NCI-H187 (cell line): ENCODE results near the gene AK9.
A peak's percentile ranks its signal among the peaks of the same experiment; 100 is the strongest.

Experiments
- DNase-seq, 2 experiments: peaks; one replicate each; lab custom pipeline; 2025; lab: John Stamatoyannopoulos, UW

AK9 gene

DNA sequence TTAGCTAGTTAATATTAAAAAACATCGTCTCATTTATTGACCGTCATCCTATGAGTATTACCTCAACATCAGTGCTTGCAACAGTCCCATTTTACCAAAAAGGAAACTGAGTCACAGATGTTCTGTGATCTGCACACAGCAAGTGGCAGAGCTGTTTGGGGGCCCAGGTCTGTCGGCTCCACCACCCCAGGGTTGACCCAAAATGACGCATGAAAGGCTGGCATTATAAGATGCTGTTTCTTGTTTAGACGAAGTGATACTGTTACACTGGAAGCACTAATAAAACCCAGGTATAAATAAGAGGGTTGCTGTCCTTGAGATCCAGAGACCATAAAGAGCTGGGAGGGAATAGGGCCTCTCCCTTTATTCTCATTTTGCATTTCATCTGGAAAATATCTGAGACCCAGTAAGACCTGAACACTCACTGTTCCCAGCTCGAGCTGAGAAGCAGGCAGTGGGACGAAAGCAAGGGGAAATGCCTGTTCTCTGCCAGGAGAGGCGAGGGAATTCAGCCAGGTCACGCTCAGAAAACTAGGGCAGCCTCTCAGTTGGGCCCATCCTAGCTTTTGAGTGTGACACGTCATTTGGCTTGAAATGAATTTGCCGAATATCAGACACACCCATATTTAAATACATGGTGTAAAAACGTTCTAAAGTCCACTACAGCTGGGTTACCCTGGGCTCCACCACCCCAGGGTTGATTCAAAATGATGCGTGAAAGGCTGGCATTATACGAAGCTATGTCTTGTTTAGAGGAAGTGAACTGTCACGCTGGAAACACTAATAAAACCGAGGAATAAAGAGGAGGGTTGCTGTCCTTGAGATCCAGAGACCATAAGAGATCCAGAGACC, 234.1 kb downstream of the AK9 start:
- no peak for DNase-seq

DNA sequence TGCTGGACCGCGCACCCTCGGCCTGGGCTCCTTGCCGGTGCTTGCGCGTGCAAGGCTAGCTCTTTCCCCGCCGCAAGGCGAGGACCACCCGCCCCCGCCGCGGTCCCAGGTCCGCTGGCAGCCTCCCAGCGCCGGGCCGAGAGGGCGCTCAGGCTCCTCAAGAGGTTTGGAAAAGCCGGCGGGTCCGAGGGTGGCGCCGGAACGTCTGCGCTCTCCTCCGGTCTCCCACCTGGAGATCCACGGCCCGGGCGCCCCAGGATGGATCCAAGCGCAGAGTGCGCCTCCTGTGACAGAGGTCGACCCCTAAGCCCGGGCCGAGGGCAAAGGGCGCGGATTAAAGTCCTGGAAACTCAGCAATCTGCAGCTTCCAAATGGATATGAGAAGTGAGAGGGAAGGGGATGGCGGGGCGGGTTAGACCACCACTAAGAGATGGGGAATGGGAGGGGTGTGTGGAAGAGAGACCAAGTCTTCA, 234.9 kb downstream of the AK9 start:
- peak in 1 of 2 experiments; percentile 34 for DNase-seq

DNA sequence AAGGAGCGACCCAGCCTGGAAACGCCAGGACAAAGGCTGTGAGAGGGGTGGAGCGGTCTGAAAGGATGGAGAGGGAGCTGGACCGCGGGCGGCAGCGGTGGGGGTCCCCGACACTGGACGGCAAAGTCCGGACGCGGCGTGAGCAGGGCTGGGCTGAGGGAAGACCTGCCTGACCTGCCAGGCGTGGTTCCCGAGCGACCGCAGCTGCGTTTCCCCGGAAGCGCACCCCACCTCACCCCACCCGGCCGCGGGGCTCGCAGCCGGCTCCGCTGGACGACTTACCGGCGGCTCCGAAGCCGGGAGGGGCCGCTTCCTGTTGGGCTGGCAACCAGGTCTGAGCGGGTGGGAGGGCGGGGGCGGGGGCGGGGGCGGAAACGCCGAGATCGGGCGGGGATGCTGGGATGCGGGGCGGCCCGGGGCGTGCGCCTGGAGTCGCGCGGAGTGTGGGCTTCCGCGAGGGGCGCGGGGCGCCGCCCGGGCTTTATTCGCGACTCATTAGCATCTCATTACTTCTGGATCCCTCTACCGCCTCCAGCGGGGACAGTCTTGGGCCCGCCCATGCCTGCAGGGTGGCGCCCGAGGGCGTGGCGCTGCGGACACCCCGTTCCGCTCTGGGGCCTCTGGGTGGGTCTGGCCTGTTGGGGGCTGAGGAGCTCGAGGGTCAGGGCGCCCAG, 235.4 kb downstream of the AK9 start, which contains the start of gene MICAL1:
Gene MICAL1 (minus strand): TSS at position 336 of the 674 bp plus-strand sequence. CDS start 1,576 bp downstream, outside the sequence.
- DNase-seq, result peak; percentile 40 to 61

DNA sequence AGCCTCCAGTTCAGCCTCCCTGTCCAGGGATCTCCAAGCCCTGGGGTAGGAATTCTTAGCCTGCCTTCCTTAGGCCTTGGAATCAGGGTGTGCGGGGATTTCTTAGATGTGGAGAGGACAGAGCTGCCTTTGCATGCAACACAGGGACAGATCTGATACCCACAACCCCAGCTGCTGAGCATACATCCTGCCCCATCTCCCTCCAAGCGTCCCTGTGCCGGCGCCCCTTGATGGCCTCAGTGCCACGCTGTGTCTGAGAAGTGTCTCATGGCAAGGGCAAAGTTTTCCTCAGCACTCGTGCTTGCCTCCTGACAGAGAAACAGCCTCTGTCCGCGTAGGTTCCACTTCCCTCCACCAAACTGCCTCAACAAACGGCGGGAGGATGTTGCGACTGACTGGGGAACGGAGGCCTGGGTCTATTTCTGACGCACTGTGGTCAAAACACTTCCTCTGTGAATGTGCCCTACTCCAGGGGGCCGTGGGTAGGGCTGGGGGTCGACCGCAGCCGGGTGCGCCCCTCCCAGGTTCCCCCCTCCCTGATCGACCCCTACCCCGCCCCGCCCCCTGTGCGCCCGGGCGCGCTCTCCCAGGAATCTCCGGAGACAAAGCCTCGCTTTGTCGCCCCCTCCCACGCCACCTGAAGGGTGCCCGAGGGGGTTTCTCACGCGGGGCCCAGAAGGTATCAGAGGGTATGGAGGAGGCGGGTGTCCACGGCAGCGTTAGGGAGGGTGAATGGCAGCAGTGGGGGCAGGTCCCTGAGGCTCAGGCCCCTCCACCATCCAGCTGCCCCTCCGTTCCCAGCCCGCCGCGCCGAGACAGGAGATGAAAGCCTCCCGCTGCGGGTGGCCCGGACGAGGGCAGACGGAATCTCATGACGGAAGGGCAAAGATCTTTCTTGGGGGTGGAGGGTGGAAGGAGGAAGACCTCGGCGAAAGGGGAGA, 236.2 kb downstream of the AK9 start:
- DNase-seq, result peak in 1 of 2 experiments; percentile 72

DNA sequence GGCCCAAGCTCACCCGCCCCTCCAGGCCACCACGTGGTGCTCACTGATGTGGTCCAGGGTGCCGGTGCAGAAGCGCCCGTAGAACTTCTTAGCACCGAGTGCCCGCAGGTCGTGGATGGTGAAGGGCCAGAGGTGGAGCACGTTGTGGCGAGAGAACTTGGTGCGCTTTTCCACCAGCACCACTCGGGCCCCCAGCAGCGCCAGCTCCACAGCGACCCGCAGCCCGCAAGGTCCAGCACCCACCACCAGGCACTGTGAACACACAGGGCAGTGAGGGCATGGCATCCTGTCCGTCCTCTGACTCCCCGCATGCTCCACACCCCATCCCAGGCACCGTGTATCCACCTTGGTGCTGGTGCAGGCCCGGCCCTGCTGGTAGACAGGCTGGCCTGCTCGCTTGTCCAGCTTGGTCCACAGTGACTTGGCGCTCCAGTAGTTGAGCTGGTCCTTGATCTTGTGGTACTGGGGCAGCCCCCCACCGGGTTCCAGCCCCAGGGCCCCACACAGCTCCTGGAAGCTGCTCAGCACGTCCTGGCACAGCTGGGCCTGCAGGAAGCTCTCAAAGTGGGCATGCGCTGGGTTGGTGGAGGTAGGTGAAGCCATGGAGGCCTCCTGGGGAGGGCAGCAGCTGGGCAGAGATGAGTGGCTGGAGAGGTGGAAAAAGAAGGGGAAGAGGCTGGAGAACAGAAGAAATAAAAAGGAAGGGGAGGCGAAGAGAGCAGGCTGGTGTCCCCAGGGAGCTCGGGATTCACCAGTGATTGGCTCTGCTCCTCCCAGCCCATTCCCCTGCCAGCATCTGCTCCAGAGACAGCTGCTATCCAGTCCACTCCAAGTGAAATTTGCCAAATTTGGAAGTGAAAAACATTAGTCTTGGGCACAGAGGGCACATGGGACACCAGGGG, 237.2 kb downstream of the AK9 start:
- DNase-seq, result peak; percentile 67 to 72

DNA sequence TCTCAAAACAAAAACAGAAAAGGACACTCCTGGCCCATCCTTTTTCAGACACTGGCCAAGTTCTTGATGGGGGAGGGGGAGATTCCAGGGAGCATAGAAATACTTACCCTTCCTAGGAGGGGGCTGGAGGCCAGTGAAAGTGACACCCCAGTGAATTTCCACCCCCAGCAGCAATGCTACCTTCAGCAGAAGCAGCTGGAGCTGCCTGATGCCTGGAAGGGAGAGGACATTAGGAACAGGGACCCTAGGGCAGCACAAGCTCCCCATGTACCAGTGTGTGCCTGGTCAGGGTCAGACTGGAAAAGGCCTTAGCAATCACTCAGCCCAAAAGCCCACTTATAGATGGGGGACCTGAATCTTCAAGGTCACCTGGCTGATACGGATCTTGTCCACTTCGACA, 237.8 kb downstream of the AK9 start:
- DNase-seq, result no peak

DNA sequence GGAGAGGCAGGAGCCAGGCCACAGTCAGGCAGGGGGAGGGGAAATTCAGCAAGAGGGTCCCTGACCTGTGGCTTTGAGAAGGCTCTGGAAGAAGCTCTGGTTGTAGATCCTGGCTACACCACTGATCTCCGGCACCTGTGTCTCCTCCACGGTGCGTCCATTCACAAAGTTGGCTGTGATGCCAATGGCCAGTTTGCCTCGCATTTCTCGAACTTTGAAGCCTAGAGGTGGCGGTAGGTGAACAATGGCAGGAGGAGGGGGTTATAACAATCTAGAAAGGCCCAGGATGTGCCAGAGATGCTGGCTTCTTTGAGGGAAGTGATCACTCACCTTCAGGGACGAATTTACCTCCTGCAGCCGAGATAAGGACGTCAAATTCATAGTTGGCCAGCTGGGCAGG, 238.8 kb downstream of the AK9 start:
- no peak for DNase-seq

DNA sequence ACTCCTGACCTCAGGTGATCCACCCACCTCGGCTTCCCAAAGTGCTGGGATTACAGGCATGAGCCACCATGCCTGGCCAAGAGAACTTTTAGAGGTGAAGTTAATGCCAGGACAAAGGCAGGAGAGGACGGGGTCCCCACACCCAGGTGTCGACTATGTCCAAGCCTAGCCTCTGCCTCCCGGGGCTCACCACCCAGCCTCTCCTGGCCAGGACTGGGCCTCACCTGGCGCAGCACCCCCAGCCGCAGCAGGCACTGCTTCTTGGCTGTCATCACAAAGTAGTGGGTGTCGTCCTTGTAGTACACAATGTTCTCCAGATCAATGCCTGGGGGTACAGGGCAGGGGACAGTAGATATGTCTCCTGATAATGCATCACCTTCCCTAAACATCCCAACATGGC, 239.6 kb downstream of the AK9 start:
- DNase-seq, result no peak

DNA sequence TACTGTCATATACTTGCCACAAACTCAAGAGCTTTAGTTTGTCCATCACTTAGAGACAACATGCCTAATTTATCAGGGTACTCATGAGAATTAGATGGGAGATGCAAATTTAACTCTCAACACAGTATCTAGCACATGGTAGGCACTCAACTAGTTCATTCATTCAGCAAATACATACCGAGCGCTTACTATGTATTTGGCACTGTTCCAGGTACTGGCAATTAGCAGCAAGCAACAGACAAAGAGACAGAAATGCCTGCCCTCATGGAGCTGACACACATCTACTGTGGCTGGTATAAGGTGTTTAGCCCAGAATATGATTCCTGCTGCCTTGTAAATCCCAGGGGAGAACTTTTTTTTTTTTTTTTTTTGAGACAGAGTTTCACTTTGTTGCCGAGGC, 240.2 kb downstream of the AK9 start:
- DNase-seq, result no peak

DNA sequence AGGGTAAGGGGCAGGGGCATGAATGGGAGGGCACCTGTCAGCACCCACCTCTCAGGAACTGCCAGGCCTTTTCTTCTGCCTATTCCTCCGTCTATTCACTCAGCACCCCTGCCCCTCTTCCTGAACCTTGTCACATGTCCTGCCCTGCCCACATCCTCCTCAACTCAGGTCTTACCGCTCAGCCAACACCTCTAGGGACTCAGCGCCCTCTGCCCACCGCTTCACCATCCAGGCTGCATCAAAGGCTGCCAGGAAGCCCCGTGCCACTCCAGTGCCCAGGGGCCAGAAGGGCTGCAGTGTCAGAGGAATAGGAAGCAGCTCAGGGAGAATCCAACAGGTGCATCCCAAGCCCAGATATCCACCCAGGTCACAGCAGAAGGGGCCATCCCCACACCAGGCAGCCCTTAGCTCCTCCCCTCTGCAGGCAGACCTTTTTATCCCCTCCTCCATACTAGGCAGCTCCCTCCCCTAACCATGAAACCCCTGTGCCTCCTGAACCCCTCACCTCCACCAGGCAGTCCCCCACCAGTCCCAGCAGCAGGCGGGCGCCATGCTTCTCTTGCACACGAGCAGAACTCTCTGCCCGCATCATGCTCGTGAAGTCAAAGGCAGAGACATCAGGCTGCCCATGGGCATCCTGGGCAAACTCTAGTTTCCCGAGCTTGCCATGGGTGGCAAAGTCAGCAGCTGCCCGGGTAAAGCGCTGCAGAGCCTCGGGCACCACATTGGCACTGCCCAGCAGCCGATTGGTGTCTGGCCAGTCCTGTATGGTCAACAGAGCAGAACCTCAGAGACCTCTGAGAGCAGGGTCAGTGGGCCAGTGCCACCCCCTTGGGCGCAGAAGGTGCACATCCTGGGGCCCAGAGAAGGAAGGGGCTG, 241.0 kb downstream of the AK9 start:
- DNase-seq, result no peak

DNA sequence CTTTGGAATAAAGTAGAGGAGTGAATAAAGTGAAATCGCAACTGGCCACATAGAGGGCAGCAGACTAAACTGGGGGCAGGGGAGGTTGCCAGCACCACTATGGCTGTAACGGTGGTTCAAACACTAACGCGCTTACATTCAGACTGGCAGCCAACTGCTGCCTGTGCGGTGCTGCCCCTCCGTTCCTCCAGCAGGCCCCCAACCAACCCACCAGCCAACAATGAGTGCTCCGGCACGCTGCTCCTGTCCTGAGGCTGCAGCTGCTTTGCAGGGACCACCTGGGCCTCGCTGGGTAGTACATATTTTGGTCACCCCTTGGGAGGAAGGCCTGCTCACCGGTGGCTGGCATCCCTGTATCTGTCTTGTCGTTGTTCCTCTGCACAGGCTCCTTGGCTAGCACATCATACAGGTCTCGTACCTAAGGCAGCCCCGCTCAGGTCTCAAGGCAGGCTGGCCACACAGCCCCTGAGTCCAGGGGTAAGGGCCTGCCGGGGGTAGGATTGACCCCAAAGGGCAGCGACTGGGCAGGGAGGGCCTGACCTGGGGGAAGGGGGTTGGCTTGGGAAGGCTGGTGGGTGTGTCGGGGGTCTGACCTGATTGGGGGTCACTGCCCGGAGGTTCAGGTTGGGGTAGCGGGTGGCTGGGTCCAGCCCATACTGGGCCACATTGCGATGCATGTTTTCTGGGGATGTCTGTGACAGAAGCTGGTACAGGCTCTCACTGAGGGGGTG, 241.8 kb downstream of the AK9 start:
- no peak for DNase-seq

DNA sequence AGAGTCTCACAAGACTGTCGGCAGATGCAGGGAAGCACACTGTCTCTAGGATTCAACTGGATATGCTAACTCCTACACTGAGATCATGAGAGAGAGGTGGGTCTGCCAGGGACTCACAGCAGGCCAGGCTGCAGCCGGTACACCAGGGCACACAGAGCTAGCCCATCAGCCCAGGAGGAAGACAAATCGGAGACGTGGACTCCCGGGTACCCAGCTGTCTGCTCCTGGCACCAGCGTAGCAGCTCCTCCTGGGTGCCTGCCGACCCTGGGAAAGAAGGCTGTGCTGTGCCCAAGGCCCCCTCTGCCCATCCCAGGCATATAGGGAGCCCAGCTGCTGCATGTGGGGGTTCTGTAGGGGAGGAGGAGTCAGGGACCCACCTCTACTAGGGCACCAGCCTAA, 242.4 kb downstream of the AK9 start:
- no peak for DNase-seq

DNA sequence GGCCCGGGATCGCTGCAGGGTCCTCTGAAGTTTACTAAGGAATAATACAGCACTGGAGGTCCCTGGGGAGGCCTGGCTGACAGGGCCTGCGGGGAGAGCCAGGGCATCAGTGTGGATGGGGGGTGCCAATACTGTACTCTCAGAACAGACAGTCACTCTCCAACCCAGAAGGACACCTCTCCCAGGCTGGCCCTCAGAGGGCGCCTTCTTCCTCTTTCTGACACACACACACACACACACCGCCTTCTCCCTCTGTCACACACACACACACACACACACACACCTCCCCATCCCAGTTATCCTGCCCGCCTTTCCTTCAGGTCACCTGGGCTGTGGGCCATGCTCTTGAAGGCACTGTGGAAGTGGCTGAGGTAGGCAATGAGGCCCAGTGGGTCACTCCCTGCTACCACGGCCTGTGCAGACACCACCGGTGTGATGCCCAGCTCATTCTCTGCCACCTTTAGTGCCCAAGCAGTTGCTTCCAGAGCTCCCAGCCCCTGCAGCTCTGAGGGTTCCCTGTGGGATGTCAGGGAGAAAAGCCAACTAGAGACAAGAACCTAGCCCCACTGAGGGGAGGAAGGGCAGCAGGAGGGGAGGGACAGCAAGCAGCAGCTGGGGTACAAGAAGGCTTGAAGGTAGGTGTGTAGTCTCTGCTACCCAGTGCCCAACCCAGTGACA, 243.0 kb downstream of the AK9 start:
- no peak for DNase-seq

DNA sequence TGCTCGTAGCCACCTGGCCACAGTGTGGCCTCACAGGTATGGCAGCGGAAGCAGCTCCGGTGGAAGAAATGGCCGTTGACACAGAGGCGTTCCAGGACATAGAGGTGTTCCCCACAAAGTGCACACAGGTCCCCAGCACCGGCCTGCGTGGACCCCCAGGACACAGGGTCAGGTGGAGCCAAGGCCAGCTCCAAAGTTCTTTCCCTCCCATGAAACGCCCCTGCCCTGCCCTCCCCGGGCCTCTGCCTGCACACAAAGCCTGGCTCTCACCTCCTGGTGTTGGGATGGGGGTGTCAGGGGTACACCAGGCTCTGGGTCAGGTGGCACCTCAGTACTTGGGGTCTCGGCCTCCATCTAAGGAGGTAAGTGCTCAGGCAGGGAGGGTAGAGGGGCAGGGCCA, 243.9 kb downstream of the AK9 start:
- no peak for DNase-seq

DNA sequence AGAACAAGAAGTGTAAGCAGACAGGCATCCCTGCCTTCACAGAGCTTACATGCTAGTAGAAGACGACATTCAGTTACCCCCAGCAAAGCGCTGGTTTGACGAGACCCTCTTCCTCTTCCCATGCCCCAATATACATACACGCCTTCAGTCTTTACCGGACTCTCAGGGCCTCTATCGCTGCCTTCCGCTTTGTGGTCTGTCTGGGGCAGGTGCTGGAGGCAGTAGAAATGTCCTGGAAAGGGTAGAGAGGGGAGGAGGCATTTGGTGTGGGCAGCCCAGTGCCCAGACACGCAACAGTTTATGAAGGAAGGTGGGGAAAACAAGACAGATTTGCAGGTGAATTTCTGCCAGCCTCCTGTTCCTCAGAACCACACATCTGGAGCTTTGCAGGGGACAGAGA, 244.5 kb downstream of the AK9 start:
- DNase-seq, result no peak

DNA sequence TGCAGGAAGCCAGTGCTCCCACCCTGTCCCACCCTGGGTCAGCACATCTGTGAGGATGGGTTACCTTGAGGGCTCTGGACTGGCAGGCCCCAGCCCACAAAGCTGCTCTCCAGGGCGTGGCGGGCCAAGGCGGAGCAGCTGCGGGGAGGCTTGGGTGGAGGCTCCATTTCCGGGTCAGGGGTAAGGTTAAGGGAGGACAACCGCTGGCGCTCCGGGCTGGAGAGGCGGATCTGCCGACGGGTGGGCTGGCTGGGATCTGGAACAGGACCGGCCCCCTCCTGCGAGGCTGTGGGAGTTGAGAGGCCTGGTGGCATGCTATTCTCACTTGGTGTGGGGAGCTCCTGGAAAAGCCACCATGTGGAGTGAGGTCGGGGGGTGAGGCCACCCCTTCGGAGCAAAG, 244.9 kb downstream of the AK9 start:
- DNase-seq, result no peak

DNA sequence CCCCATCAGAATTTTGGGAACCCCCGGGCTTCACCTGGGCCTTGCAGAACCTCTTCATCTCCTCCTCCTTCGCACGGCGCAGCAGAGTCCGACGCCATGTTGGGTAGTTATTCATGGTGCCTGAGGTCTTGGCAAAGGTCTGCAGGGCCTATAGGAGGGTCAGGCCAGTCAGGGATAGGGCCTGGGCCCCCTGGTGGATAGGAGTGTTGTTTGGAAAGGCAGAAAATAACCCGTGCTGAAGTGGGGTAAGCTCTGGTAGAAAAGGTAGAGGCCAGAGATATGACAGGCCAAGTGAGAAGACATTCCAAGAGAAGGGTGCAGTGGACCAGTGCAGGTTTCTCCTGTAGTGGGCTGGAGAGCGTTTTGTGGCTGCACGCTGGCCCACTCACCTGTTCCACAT, 245.6 kb downstream of the AK9 start:
- DNase-seq, result no peak

DNA sequence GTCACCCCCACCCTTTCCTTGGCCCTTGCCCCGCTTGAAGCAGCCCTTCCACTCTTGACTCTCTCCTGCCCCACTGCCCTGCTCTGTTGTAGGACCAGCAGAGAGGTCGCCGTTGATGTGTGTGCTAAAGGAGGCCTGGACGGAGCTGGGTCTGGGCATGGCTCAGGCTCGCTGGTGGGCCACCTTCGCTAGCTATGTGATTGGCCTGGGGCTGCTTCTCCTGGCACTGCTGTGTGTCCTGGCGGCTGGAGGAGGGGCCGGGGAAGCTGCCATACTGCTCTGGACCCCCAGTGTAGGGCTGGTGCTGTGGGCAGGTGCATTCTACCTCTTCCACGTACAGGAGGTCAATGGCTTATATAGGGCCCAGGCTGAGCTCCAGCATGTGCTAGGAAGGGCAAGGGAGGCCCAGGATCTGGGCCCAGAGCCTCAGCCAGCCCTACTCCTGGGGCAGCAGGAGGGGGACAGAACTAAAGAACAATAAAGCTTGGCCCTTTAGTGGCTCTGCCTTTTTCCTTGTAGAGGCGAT, 247.5 kb downstream of the AK9 start:
- no peak for DNase-seq
